Measurements from ENCODE around the gene P4HA1.
"Not testable (repeated sequence)": the region's sequence is repeated elsewhere in the genome, so short reads cannot be mapped to it uniquely, and the experiment has no call there.

The P4HA1 gene

DNA sequence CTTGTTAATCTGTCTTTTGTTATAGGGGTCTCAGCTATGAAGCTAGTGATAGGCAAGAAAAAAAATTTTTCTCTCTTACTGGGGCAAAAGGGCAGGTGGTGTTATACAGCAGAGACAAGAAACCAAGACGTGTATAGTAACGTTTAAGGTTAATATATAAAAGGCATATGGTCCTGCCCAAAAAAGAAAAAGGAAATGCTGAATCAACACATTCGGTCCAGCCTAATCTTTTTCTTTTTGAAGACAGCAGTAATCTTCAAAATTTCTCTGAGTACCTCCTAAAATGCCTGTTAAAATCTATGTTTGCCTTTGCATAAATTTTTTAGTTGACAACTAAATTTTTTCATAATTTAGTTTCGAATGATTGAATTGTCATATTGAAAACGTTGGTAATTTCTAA is 54.5 kb downstream of the P4HA1 start:
- no peak for DNase-seq (ENCODE audit: low spot score)

DNA sequence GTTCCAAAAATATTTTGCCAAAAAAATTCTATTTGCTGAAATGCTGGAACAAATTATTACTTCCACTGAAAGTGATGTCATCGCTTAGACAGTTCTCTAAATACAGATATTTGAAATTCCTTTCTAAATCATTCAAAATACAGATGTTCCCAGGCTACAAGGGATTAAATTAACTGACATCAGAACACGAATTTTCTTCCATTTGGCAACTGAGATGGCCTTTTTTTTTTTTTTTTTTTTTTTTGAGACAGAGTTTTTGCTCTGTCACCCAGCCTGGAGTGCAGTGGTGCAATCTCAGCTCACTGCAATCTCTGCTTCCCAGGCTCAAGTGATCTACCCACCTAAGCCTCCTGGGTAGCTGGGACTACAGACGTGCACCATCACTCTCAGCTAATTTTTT is 57.0 kb downstream of the P4HA1 start:
- no peak for DNase-seq (ENCODE audit: low spot score)

DNA sequence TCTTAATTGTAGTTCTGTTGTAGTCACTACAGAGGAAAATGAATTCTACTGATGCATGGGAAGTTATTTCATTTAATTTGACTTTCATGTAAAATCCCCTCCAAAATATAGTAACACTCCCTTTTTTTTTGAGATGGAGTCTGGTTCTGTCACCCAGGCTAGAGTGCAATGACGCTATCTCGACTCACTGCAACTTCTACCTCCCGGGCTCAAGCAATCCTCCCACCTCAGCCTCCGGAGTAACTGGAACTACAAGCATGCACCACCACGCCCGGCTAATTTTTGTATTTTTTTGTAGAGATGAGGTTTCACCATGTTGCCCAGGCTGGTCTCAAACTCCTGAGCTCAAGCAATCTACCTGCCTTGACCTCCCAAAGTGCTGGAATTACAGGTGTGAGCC is 60.4 kb downstream of the P4HA1 start:
- DNase-seq (ENCODE audit: low spot score), result not testable (repeated sequence)

DNA sequence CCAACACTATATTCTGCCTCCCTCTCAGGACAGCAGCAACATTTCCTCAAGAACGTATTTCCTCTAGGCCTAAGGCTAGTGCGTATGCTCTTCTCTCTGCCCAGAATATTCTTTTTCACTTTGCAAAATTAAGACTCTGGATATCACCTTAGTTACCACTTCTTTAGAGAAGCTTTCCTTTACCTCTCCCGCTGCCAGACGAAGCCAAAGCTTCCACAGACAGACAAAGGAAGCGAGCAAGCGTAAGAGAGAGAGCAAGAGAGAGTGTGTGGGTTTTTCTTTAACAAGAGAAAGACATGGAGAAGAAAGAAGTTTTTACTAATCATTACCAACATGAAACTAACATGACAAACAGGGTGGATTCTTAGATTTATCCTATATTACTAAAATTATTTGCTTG is 64.1 kb downstream of the P4HA1 start:
- DNase-seq (ENCODE audit: low spot score), result no peak

DNA sequence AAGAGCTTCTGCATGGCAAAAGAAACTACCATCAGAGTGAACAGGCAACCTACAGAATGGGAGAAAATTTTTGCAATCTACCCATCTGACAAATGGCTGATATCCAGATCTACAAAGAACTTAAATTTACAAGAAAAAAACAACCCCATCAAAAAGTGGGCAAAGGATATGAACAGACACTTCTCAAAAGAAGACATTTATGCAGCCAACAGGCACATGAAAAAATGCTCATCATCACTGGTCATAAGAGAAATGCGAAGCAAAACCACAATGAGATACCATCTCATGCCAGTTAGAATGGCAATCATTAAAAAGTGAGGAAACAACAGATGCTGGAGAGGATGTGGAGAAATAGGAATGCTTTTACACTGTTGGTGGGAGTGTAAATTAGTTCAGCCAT is 70.0 kb downstream of the P4HA1 start:
- not testable (repeated sequence) for DNase-seq (ENCODE audit: low spot score)

DNA sequence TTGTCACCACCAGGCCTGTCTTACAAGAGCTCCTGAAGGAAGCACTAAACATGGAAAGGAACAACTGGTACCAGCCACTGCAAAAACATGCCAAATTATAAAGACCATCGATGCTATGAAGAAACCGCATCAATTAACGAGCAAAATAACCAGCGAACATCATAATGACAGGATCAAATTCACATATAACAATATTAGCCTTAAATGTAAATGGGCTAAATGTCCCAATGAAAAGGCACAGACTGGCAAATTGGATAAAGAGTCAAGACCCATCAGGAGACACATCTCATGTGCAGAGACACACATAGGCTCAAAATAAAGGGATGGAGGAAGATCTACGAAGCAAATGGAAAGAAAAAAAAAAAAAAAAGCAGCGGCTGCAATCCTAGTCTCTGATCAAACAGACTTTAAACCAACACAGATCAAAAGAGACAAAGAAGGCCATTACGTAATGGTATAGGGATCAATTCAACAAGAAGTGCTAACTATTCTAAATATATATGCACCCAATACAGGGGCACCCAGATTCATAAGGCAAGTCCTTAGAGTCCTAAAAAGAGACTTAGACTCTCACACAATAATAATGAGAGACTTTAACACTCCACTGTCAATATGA is 73.1 kb downstream of the P4HA1 start:
- DNase-seq (ENCODE audit: low spot score), result not testable (repeated sequence)

DNA sequence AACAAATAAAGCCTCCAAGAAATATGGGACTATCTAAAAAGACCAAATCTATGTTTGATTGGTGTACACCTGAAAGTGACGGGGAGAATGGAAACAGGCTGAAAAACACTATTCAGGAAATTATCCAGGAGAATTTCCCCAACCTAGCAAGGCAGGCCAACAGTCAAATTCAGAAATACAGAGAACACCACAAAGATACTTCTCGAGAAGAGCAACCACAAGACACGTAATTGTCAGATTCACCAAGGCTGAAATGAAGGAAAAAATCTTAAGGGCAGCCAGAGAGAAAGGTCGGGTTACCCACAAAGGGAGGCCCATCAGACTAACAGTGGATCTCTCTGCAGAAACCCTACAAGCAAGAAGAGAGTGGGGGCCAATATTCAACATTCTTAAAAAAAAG is 73.7 kb downstream of the P4HA1 start:
- not testable (repeated sequence) for DNase-seq (ENCODE audit: low spot score)

DNA sequence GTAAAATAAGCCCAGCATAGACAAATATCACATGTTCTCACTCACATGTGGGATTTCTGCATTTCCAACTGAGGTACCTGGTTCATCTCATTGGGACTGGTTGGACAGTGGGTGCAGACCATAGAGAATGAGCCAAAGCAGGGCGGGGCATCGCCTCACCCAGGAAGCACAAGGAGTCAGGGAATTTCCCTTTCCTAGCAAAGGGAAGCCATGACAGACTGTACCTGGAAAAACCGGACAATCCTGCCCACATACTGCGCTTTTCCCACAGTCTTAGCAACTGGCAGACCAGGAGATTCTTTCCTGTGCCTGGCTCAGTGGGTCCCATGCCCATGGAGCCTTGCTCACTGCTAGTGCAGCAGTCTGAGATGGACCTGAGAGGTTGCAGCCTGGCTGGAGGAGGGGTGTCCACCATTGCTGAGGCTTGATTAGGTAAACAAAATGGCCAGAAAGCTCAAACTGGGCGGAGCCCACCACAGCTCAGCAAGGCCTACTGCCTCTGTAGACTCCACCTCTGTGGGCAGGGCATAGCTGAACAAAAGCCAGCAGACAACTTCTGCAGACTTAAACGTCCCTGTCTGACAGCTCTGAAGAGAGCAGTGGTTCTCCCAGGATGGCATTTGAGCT is 75.0 kb downstream of the P4HA1 start:
- not testable (repeated sequence) for DNase-seq (ENCODE audit: low spot score)

DNA sequence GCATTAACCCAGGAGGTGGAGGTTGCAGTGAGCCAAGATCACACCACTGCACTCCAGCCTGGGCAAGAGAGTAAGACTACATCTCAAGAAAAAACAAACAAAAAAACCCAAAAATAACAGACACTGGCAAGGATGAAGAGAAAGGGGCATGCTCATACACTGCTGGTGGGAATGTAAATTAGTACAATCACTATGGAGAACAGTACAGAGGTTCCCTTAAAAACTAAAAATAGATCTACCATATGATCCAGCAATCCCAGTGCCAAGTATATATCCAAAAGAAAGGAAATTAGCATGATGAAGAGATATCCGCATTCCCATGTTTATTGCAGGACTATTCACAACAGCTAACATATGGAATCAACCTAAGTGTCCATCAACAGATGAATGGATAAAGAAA is 75.6 kb downstream of the P4HA1 start:
- no peak for DNase-seq (ENCODE audit: low spot score)

DNA sequence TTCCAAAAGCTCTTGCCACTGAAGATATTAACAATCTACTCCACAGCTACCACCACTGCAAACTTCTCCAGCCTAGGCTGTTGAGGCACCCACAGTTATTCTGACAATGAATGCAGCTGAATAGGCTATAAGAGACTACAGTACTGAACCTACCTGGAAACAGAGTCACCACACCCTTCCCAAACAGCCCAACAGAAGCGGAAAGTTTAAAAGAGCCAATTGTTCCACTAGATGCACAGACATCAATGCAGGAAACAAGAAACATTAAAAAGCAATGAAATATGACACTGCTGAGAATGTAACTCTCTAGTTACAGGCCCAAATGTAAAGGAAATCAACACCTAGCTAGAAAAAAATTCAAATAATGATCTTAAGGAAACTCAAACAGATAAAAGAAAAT is 77.6 kb downstream of the P4HA1 start:
- DNase-seq (ENCODE audit: low spot score), result no peak

DNA sequence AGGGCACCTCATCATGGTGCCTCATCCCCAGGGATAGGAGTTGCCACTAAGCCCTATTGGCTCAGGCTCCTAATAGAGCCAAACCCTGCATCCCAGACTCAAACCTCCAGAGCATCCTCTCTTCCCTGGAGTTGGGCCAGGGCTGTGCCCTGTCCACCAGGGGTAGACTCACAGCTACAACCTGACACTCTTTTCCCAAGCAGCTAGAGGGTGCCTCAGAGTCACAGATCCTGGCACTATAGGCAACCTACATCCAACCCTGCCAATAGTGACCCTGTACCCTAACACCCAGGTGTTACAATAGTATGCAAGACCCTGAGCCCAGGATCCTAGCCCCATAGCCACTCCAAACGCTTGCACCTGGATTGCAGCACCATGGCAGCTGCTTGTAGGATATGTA is 78.0 kb downstream of the P4HA1 start:
- DNase-seq (ENCODE audit: low spot score), result no peak

DNA sequence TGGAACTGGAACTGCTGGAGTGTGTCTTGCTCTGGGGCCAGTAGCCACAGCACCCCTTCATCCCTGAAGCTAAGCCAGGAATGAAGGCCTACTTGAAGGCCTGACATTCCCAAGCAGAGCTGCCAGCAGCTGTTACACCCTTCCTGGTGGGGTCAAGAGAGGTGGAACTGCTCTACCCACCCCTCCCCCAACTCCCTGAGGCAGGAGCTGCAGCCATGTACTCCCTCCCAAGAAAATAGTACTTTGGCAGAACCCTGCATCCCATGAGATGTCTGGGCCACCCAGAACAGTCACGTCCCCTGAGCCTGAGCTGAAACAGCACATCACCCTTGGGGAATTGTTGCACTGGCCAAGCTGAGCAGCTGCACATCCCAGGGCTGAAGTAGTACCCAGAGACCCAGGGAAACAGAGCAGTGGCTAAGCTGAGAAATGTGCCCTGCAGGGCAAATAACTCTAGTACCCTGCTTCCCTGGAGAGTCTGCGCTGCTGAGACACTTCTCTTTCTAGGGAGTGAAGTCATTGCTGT is 78.6 kb downstream of the P4HA1 start:
- DNase-seq (ENCODE audit: low spot score), result no peak

DNA sequence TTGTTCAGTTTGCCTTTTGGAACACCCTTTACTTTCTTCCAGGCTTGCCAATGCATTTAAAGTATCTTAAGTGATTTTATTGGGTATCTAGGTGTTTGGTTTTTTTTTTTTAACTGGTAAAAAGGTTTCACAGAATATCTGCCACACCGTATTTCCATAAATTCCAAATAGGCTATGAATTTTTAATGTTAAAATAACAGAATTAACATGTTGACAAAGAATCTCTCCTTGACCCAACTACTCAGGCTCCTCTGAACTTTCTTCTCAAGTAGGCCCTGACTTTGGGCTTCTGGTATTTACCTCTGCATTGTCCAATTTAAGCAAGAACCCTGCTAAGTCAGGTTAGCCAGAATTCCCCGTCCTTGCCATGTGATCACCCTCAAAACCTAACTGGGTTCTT is 80.9 kb downstream of the P4HA1 start:
- no peak for DNase-seq (ENCODE audit: low spot score)

DNA sequence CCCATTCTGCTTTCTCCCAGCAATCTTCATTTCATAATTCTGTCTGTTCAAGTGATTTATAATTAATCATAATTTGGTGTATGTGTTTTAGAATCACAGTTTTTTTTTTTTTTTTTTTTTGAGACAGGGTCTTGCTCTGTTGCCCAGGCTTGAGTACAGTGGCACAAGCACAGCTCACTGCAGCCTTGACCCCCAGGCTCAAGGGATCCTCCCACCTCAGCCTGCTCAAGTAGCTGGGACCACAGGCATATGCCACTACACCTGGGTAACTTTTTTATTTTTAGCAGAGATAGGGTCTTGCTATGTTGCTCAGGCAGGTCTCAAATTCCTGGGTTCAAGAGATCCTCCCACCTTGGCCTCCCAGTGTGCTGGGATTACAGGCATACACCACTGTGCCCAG is 92.8 kb downstream of the P4HA1 start:
- DNase-seq (ENCODE audit: low spot score), result no peak

DNA sequence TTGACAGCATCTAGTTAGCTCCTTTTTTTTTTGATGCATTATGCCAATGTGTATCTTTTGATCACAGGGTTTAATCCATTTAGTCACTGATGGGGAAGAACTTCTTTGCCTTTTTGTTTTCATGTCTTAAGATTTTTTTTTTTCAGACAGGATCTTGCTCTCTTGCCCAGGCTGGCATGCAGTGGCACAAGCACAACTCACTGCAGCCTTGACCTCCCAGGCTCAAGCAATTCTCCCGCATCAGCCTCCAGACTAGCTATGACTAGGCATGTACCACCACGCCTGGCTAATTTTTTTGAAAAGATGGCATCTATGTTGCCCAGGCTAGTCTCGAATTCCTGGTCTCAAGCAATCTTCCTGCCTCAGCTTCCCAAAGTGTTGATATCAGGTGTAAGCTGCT is 95.7 kb downstream of the P4HA1 start:
- DNase-seq (ENCODE audit: low spot score), result no peak

DNA sequence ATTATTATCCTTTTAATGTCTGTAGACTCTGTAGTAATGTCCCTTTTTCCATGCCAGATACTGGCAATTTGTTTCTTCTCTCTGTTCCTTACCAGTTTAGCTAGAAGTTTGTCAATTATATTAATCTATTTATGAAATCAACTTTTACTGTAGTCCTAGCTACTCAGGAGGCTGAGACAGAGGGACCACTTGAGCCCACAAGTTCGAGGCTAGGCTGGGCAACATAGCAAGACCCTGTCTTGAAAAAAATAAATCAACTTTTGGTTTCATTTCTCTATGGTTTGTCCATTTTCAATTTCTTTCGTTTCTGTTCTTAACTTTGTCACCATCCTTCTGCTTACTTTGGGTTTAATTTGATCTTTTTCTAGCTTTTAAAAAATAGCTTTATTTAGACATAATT is 99.6 kb downstream of the P4HA1 start:
- DNase-seq (ENCODE audit: low spot score), result no peak

DNA sequence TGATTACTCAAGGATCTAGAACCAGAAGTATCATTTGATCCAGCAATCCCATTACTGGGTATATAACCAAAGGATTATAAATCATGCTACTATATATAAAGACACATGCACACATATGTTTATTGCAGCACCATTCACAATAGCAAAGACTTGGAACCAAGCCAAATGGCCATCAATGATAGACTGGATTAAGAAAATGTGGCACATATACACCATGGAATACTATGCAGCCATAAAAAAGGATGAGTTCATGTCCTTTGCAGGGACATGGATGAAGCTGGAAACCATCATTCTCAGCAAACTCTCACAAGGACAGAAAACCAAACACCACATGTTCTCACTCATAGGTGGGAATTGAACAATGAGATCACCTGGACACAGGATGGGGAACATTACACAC is 101.2 kb downstream of the P4HA1 start:
- DNase-seq (ENCODE audit: low spot score), result not testable (repeated sequence)

DNA sequence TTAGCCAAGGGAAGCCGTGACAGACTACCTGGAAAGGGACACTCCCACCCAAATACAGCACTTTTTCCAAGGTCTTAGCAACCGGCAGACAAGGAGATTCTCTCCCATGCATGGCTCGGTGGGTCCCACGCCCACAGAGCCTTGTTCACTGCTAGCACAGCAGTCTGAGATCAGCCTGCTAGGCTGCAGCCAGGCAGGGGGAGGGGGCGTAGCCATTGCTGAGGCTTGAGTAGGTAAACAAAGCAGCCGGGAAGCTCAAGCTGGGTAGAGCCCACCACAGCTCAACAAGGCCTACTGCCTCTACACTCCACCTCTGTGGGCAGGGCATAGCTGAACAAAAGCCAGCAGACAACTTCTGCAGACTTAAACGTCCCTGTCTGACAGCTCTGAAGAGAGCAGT is 106.9 kb downstream of the P4HA1 start:
- DNase-seq (ENCODE audit: low spot score), result not testable (repeated sequence)

DNA sequence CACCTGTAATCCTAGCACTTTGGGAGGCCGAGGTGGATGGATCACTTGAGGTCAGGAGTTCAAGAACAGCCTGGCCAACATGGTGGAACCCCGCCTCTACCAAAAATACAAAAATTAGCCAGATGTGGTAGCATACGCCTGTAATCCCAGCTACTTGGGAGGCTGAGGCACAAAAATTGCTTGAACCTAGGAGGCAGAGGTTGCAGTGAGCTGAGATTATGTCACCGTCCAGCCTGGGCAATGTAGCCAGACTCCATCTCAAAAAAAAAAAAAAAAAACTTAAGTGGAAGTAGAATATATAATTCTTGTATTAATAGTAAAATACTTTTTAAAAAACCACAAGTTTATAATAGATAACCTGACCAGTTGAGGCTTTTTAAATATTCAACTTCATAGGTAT is 112.0 kb downstream of the P4HA1 start:
- not testable (repeated sequence) for DNase-seq (ENCODE audit: low spot score)

DNA sequence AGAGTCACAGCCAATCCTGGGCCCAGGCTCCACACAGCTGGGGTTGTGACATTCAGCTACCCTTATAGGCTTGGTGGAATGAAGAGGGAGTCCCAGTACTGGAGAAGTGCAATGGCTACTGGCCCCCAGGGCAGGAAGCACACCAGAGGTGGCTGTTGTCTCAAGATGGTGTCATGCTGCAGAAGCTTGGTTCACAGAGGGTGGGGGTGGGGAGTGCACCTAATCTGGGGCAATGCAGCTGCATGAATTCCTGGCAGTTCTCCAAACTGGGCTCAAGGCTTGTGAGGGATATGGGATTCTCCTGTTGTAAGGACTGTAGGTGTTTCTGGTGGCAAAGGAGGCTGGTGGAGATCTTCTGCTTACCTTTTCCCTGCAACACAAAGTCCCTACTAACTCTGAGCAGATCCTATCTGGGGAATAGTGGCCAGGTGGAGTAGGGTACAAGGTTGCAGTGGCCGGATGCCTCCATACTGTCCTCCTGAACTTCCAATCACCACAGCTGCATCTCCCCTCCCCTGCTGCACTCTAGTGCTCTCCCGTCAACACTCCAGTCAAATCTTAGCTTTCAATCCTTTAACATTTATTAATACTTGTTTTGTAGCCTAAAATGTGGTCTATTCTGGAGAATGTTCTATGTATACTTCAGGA is 114.7 kb downstream of the P4HA1 start:
- DNase-seq (ENCODE audit: low spot score), result no peak

DNA sequence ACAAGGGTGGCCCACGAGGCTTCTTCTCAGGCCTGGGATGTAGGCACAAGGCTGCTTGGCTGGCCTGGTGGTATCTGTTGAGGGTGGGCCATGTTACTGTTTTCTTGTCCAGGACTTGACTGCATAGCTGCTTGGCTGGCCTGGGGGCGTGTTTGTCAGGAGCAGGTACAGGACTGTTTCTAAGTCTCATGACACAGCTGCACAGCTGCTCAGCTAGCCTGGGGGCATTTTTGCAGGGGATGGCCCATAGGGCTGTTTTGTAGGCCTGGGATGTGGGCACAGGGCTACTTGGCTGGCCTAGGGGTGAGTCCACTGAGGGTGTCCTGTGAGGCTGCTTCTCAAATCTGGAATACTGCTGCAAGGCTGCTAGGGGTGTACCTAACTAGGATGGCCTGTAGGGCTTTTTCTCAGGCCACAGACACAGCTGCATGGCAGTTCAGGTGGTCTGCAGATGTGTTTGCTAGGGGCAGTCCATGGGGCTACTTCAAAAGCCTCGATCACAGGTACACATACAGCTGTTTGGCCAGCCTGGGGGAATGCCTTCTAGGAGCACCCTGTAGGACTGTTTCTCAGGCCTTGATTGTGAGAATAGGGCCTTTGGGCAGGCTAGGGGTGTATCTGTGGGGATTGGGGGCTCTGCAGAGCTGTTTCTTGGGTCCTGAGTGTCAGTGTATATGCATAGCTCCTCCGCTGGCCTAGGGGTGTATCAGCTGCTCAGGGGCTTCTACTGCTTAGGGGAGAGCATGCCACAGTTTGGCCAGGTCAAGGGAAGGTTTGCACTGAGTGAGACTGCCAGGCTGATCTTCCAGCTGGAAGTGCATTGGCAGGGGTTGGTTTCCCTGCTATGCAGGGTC is 115.4 kb downstream of the P4HA1 start:
- DNase-seq (ENCODE audit: low spot score), result no peak

DNA sequence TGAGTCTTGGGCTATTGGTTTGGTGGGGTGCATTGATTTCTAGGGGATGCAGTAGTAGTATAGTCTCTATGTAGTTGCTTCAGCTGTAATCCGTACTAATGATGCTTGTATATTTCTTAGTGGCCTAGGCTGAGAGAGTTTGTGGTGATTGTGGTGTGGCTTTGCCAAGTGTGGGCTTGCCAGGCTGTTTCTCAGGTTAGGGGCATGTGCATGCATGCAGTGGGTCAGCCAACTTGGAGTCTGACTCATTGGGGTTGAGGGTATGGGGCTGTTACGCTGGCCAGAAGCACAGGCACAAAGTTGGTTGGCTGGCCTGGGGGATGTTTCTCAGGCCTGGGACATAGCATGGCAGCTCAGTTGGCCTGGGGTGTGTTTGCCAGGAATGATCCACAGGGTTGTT is 116.3 kb downstream of the P4HA1 start:
- no peak for DNase-seq (ENCODE audit: low spot score)

DNA sequence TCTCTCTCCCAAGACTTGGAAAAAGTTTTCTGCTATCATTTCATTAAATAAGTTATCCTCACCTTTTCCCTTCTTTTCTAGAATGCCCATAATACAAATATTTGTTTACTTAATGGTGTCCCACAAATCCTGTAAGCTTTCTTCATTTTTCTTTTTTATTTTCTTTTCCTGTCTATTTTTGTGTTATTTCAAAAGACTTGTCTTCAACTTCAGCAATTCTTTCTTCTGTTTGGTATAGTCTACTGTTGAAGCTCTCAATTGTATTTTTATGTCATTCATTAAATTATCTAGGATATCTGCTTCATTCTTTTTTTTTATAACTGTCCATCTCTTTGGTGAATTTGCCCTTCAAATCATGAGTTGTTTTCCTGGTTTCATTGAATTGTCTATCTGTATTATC is 117.0 kb downstream of the P4HA1 start:
- DNase-seq (ENCODE audit: low spot score), result no peak

Data from germinal center (tissue), 1 donor.